Lower leg skin (tissue), 4 donors: ENCODE data around the gene LMO2. TPM values are rescaled to one million over a fixed set of nuclear protein-coding genes. Genes with fewer than 3 reads are reported as not detected.

Experiments used
- DNase-seq, 2 donors: peaks; one replicate each; pipeline ENCODE4 v3.0.0-alpha.2; 2019; ENCODE audit warnings: low spot score in 2 of 2
- H3K4me3 ChIP-seq: fragments of 200-600 bp; sonication (generic); 2 replicates; pipeline ENCODE4 v1.5.1; 2017; ENCODE audit warnings: mild to moderate bottlenecking, low read depth; ENCODE audit not compliant: poor library complexity, severe bottlenecking
- POLR2A ChIP-seq, 2 donors: fragments of 450-650 bp; IDR thresholded peaks; one replicate each; pipeline ENCODE4 v1.6.1; 2016 to 2017; ENCODE audit warnings: antibody characterized with exemption in 2 of 2, mild to moderate bottlenecking in 1 of 2, moderate library complexity in 1 of 2
- WGBS, 2 donors: methylation state at CpG; one replicate each; pipeline ENCODE4 v1.1.5; 2018; 5-methylcytosine and 5-hydroxymethylcytosine counted together
- intact Hi-C: fragments of 100-400 bp; cut with DNase I; formaldehyde crosslinking; loops from one replicate; pipeline ENCODE4 v1.15.0; 2023; ENCODE audit warnings: low total_unique reads
- total RNA-seq, 4 donors: library from RNA; depleted of rRNA; stranded (reverse); fragments of >200 nt; gene quantifications; one replicate each; pipeline ENCODE4 v1.1.0, GENCODE V29; 2016
- TF ChIP-seq, protein P1 (sequence below), 3 donors: fragments of 450-650 bp; IDR thresholded peaks; one replicate each; pipeline ENCODE4 v1.5.1; 2016; ENCODE audit warnings: antibody characterized with exemption in 3 of 3, mild to moderate bottlenecking in 3 of 3, moderate library complexity in 2 of 3

Gene LMO2
- total RNA-seq, 4 donors from 2014 or later = 2.2 to 15.6 (median 9.8) TPM

DNA sequence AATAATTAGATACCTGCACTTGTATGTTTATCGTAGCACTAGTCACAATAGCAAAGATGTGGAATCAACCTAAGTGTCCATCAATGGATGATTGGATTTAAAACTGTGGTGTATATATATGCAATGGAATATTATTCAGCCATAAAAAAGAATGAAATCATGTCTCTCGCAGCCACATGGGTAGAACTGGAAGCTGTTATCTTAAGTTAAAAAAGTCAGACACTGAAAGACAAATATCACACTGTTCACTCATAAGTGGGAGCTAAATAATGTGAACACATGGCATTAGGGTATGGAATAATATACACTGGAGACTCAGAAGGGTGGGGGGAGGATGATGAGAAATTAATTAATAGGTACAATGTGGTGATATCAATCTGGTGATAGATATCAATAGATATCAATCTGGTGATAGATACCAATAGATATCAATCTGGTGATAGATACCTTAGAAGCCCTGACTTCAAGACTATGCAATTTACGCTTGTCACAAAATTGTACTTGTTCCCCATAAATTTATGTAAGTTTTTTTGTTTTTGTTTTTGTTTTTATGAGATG lies 2.0 kb downstream of the LMO2 start:
- no peak for DNase-seq
- TF ChIP-seq, protein P1, sequence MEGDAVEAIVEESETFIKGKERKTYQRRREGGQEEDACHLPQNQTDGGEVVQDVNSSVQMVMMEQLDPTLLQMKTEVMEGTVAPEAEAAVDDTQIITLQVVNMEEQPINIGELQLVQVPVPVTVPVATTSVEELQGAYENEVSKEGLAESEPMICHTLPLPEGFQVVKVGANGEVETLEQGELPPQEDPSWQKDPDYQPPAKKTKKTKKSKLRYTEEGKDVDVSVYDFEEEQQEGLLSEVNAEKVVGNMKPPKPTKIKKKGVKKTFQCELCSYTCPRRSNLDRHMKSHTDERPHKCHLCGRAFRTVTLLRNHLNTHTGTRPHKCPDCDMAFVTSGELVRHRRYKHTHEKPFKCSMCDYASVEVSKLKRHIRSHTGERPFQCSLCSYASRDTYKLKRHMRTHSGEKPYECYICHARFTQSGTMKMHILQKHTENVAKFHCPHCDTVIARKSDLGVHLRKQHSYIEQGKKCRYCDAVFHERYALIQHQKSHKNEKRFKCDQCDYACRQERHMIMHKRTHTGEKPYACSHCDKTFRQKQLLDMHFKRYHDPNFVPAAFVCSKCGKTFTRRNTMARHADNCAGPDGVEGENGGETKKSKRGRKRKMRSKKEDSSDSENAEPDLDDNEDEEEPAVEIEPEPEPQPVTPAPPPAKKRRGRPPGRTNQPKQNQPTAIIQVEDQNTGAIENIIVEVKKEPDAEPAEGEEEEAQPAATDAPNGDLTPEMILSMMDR (IDR thresholded peaks at IDR 0.05) = no peak
- no peak for TF ChIP-seq POLR2A (IDR thresholded peaks at IDR 0.05)
- no peak overlapping the region for H3K4me3 ChIP-seq
- intact Hi-C loops = no loop called here
- 95 to 97% methylated on average over 3 of the region's 3 CpGs for WGBS, 2 donors

DNA sequence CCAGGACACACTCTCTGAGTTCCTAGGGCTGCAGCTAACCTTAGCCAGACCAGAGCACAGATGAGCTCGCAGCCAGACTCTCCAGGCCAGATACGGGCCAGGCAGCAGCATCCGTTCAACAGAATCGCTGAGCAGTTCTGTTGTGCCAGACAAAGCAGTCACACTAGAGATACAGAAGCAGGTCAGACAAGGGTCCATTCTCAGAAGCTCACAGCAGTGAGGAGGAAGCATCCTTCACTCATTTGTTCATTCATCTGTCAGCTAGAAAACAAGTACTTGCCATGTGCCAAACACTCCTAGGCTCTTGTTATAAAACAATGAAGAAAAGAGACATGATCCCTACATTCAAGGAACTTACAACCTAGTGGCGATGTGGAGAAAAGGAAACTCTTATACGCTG lies 2.6 kb downstream of the LMO2 start:
- WGBS, 2 donors = 88 to 95% methylated on average over 6 of the region's 6 CpGs
- TF ChIP-seq POLR2A (IDR thresholded peaks at IDR 0.05) = no peak
- TF ChIP-seq, protein P1 (IDR thresholded peaks at IDR 0.05) = no peak
- H3K4me3 ChIP-seq = no peak overlapping the region
- intact Hi-C loops = no loop called here
- no peak for DNase-seq

DNA sequence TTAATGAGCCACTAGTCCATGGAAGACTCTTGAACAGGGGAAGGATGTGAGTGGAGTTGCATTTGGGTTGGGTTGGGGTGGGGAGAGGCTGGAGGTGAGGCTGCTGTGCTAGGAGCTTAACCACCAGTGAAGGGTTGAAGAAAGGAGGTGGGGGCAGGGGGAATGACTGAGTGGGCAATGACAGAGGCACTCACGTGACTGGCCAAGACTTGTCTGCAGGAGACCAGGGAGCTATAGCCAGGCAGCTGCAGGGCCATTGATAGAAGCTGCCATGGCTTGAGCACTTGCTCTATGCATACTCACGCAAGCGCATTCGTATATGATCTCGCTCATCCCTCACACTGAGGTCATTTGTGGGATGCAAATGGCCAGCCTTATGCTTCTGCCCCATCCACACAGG lies 4.0 kb downstream of the LMO2 start:
- peak in 1 of 2 donors; percentile 46 for DNase-seq
- WGBS, 2 donors = 95% methylated on average over 5 of the region's 5 CpGs

DNA sequence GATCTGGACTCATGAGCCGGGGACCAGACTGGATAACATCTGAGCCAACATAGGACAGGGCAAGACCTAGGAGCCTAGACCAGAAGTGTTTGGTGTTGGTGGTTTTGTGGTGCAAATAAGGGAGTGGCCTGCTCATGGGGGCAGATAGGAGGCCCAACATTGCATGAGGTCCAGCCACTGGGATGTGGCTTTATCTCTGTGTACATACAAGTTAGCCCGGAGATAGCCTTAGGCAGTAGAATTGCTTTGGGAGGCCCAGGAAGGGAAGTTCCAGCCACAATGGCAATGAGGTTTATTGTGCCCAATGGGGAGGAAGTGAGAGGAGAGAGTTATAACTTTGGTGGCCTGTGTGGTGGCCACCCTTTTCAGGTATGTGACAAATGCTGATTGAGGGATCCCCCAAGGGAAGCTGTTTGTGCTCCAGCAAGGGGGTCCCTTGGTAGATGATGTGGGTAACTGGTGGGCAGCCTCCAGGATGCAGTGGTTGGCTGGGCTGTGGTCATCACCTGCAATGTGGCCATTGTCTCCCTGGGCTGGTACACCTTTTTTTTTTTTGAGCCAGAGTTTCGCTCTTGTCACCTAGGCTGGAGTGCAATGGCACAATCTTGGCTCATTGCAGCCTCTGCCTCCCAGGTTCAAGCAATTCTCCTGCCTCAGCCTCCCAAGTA lies 6.4 kb downstream of the LMO2 start:
- intact Hi-C loops = no loop called here
- TF ChIP-seq, protein P1 (IDR thresholded peaks at IDR 0.05) = no peak
- TF ChIP-seq POLR2A (IDR thresholded peaks at IDR 0.05) = no peak
- H3K4me3 ChIP-seq = no peak overlapping the region
- DNase-seq = peak in 1 of 2 donors; percentile 63
- WGBS, 2 donors = 87 to 92% methylated on average over 3 of the region's 3 CpGs

More for the DNA sequence above, 4.0 kb downstream of the LMO2 start:
- TF ChIP-seq, protein P1 (IDR thresholded peaks at IDR 0.05) = no peak
- TF ChIP-seq POLR2A (IDR thresholded peaks at IDR 0.05) = no peak
- H3K4me3 ChIP-seq = no peak overlapping the region
- intact Hi-C loops = no loop called here

DNA sequence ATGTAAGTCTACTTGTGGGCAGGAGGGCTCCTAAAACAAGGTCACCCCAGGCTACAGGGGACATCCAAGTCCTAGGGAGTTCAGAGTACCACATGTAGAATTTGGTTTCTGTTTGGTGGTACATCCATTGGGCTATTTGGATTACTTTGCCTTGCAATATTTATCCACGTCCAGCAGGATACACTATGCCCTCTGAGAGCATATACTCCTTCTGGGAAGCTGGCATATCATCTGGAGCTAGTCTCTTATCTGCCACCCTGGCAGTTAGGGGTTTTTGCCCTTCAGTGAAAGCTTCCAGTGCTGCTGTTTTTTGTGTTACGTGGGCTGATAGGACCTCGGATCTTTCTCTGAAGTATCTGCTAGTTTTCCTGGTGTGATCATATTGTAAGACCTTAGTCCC lies 7.3 kb downstream of the LMO2 start:
- 74 to 91% methylated on average over 3 of the region's 3 CpGs for WGBS, 2 donors
- TF ChIP-seq POLR2A (IDR thresholded peaks at IDR 0.05) = no peak
- TF ChIP-seq, protein P1 (IDR thresholded peaks at IDR 0.05) = no peak
- no peak overlapping the region for H3K4me3 ChIP-seq
- intact Hi-C loops = no loop called here
- DNase-seq = no peak
